HuH-7 (cell line): ENCODE data around the gene FTCD.

Experiments
- DNase-seq: peaks from one replicate; pipeline ENCODE4 v3.0.0; 2011; ENCODE audit warnings: low spot score

The FTCD gene

DNA sequence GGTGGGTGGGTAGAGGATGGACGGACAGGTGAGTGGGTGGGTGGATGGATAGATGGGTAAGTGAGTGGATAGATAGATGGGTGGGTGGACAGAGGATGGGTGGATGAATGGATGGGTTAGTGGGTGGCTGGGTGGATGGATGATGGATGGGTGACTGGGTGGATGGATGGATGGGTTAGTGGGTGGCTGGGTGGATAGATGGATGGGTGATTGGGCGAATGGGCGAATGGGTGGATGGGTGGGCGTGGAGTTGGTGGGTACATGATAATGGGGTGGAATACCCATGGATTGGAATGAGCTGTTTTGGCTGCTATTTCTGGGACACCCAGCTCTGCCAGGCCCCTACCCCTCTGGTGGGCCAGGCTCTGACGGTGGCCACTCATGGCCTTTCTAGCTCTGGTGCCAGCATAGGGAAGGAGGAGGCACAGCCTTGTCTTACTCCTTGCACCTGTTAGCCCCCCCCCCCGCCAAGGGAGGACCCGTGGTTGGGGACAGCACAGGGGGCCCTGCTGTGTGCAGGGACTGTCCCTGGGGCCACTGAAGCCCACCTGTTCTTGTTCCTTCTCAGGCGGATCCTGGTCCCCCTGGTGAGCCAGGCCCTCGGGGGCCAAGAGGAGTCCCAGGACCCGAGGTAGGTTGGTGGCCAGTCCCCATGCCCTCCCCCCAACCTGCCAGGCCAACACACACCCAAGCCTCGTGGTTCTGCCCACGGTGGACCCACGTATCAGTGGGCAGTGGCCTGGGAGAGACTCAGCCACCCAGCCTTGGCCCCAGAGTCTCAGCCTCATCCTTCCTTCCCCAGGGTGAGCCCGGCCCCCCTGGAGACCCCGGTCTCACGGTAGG lies 31.1 kb downstream of the FTCD start:
- DNase-seq = no peak

GRCh38 chr21:46122758-46123683 lies 32.4 kb downstream of the FTCD start:
- no peak for DNase-seq

- no peak for DNase-seq
These were observed 33.1 kb downstream of the FTCD start for GRCh38 chr21:46122237-46122671.

GRCh38 chr21:46121286-46122221 lies 33.8 kb downstream of the FTCD start:
- DNase-seq = no peak

GRCh38 chr21:46120301-46121285 lies 34.8 kb downstream of the FTCD start:
- no peak for DNase-seq

DNA sequence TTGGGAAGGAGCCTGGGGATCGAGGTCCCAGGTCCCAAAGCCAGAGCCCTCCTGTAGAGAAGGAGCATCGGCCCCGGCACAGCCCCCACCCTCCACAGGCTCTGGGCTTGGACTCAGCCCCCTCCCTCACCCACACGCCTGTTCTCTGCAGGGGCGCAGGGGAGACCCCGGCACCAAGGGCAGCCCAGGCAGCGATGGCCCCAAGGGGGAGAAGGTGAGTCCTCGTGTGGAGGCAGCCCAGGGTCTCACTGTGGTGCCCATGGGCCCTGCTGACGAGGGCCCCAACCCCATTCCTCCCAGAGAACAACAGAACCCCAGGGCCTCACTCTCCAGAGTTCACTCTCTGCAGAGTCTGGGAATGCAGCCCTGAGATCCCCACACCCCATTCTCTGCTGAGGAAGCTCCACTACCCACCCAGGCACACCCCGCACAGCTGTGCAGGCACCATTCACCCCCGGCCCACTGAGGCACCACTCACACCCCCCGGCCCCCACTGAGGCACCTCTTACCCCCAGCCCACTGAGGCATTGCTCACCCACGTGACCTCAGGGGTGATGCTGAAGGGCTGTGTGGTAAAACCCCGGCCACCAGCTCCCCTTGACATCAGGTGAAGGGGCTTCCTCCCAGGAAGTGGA lies 35.6 kb downstream of the FTCD start:
- no peak for DNase-seq

GRCh38 chr21:46119144-46119636 lies 36.2 kb downstream of the FTCD start:
- DNase-seq = no peak

DNA sequence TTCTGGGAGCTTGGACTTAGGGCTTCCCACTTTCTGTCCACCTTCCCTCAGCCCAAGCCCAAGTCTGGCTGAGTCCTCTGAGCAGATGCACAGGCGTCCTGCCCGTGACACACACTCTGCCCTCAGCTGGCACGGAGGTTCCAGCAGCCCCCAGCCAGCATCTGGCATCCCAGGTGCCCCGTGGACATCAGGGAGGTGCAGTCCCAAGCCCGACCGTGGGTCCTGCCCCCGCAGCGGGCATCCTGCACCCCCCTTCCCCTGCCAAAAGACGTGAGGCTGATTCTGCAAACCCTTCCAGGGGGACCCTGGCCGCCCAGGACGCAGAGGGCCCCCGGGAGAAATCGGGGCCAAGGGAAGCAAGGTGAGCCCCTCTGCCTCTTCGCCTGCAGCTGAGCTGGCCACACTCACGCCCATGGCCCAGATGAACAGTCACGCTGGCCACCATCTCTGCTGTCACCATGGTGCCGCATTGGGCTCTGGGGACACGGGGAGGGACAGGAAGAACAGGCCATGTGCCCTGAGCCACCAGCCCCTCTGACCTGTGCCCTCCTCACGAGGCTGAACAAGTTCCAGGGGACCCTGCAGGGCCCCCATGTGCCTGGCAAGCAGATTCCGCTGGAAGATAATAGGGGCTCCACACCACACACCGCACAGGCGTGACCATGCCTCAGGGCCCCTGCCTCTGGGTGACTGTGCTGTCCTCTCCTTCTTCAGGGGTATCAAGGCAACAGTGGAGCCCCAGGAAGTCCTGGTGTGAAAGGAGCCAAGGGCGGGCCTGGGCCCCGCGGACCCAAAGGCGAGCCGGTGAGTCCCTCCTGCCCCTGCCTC lies 36.8 kb downstream of the FTCD start:
- no peak for DNase-seq

DNA sequence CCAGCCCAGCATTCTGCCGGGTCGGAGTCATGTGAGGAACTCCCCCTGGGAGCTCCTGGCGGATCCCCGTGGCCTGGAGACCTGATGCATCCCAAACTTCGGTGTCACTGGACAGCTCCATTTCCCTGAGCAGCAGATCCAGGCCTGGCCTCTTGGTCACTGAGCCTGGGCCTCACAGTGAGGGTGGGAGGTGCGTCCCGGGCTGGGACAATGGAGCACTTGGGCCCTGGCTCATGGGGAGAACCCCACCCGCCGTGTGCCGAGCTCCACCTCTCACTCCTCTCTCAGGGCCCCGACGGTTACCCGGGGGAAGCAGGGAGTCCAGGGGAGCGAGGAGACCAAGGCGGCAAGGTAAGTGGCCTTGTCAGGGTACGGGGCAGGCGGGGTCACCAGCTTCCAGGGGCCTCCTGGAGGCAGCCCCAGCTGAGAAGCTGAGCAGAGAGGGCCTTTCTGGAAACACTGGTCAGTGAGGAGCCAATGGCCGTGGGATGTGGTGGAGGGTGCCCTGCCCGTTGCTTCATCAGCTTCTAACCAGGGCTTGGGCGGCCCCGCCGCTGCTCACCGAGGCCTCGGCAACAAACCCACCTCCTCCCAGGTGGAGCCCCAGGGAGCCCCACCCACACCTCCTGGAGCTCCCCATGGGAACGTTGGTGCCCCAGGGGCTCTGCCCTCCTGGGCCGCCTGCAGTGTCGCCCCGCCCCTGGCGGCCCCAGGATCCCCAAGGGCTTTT lies 37.6 kb downstream of the FTCD start:
- no peak for DNase-seq

- DNase-seq = no peak
These were observed 38.4 kb downstream of the FTCD start for GRCh38 chr21:46116776-46117585.

GRCh38 chr21:46116189-46116775 lies 39.1 kb downstream of the FTCD start:
- no peak for DNase-seq

DNA sequence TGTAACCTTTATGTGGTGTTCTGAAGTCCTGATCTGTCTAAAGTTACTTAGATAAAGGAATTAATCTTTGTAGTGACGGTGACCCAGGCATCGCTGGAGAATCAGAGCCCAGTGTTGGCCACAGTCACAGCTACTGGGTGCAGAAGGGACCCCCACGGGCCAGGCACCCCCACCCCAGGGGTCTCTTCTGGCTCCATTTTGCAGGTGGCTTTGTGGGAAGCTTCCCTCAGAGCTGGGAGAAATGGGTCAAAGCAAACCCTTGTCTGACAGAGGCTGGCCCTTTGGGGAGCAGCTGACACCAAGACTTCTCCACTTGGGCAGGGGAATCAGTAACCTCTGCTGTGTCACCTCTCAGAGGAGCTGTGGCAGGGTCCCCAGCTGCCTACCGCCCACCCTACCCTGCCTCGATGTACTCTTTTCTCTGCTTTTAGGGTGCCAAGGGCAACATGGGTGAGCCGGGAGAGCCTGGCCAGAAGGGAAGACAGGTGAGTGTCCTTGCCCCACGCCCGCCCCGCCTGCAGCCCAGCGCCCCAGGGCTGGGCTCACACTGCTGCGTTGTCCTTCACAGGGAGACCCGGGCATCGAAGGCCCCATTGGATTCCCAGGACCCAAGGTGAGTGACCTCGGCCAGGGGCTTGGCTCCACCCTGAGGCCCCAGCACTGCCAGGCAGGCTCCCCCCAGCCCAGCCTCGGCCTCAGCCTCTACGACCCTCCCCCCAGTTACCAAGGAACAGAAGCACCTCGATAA lies 39.8 kb downstream of the FTCD start:
- no peak for DNase-seq

GRCh38 chr21:46114963-46115362 lies 40.4 kb downstream of the FTCD start:
- no peak for DNase-seq

DNA sequence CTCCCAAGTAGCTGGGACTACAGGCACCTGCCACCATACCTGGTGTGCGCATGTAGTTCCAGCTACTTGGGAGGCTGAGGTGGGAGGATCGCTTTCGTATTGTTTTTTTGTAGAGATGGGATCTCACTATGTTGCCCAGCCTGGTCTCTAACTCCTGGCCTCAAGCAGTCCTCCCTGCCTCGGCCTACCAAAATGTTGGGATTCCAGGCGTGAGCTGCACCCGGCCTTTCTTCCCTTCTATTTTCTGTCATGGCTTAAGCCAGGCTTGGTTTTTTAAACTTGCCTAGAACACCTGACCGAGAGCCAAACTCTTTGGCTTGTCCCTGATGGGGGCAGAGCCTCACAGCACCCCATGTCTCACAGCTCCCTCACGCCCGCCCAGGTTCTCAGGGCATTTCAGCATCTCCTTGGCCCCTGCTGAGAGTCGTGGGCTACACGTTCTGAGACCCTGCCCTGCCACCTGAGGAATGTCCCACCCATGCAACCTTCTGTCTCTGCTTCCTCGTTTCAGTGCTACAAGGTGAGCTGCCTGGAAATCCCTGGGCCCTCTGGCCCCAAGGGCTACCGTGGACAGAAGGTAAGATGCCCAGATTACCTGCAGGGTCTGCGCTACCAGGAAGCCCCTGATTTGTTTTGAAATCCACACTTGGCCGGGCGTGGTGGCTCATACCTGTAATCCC lies 41.7 kb downstream of the FTCD start:
- DNase-seq = no peak

GRCh38 chr21:46112725-46113215 lies 42.6 kb downstream of the FTCD start:
- no peak for DNase-seq
